Hepatocyte (in vitro differentiated cells): Measurements from ENCODE around the gene SVBP.

Experiments
- CTCF ChIP-seq: fragments of 200-600 bp; sonication (generic); IDR thresholded peaks from 2 replicates; pipeline ENCODE4 v1.5.1; 2016; ENCODE audit warnings: antibody characterized with exemption, mild to moderate bottlenecking; ENCODE audit not compliant: poor library complexity
- EZH2 ChIP-seq: fragments of 200-600 bp; sonication (generic); IDR thresholded peaks from 2 replicates; pipeline ENCODE4 v1.6.1; 2016; ENCODE audit warnings: antibody characterized with exemption, mild to moderate bottlenecking, borderline replicate concordance

GRCh38 chr1:42822800-42823392 is 5.7 kb upstream of the SVBP start:
- TF ChIP-seq CTCF, result no peak
- no peak for TF ChIP-seq EZH2
